Naive thymus-derived CD4-positive, alpha-beta T cell (primary cell): Measurements from ENCODE around the gene HTR3B. TPM values are rescaled to one million over a fixed set of nuclear protein-coding genes. Genes with fewer than 3 reads are reported as not detected.
A peak's percentile ranks its signal among the peaks of the same experiment; 100 is the strongest.
"Not testable (repeated sequence)": the region's sequence is repeated elsewhere in the genome, so short reads cannot be mapped to it uniquely, and the experiment has no call there.

Experiments used
- ATAC-seq: fragments of 150-1000 bp; cut with Tn5 transposase; 2 replicates; pipeline ENCODE4 v1.10.0; 2021; ENCODE audit warnings: mild to moderate bottlenecking, moderate library complexity
- CTCF ChIA-PET: fragments of 350-600 bp; sonication (Branson Sonifier 250); formaldehyde crosslinking; loops from one replicate; lab custom pipeline; 2021; ENCODE audit warnings: antibody characterized with exemption; lab: Charles Lee
- POLR2A ChIA-PET: fragments of 350-600 bp; sonication (Branson Sonifier 250); formaldehyde crosslinking; loops from one replicate; lab custom pipeline; 2021; ENCODE audit warnings: antibody characterized with exemption, inconsistent platforms; lab: Charles Lee
- DNase-seq, 9 donors: peaks; one replicate each; pipeline versions ENCODE4 v3.0.0 to v3.0.0-alpha.2; 2020 to 2022; ENCODE audit warnings: mixed read lengths in 1 of 9
- H3K27ac ChIP-seq: one replicate; pipeline ENCODE4 v1.7.0; 2013; ENCODE audit warnings: mild to moderate bottlenecking, low read depth, low read length, moderate library complexity
- H3K27me3 ChIP-seq, 2 donors: one replicate each; pipeline ENCODE4 v1.7.0; 2013; ENCODE audit warnings: low read length in 2 of 2, mild to moderate bottlenecking in 2 of 2, moderate library complexity in 2 of 2; ENCODE audit not compliant: control insufficient read depth in 2 of 2, insufficient read depth in 2 of 2
- H3K36me3 ChIP-seq, 3 experiments: 1 replicate in 2 of 3; 2 replicates in 1 of 3; pipeline ENCODE4 v1.7.0; 2013; ENCODE audit warnings: low read length in 3 of 3, mild to moderate bottlenecking in 3 of 3, moderate library complexity in 1 of 3; ENCODE audit not compliant: insufficient read depth in 3 of 3, control insufficient read depth in 2 of 3
- H3K4me1 ChIP-seq, 2 donors: one replicate each; pipeline ENCODE4 v1.7.0; 2013; ENCODE audit warnings: low read length in 2 of 2, mild to moderate bottlenecking in 2 of 2, moderate library complexity in 1 of 2; ENCODE audit not compliant: control insufficient read depth in 2 of 2, insufficient read depth in 2 of 2
- H3K4me3 ChIP-seq: 2 replicates; pipeline ENCODE4 v1.7.0; 2013; ENCODE audit warnings: mild to moderate bottlenecking, low read length
- H3K9me3 ChIP-seq, 3 experiments: 1 replicate in 2 of 3; 2 replicates in 1 of 3; pipeline ENCODE4 v1.7.0; 2013; ENCODE audit warnings: low read length in 3 of 3; ENCODE audit not compliant: control insufficient read depth in 2 of 3
- H3K27ac Mint-ChIP-seq, 9 donors: one replicate each; pipeline ENCODE4 v1.8.0; 2020 to 2022; ENCODE audit warnings: mixed read lengths in 9 of 9, mild to moderate bottlenecking in 8 of 9, moderate library complexity in 5 of 9, inconsistent platforms in 2 of 9
- H3K27me3 Mint-ChIP-seq, 5 donors: one replicate each; pipeline ENCODE4 v1.8.0; 2021 to 2022; ENCODE audit warnings: mixed read lengths in 5 of 5, mild to moderate bottlenecking in 1 of 5
- H3K36me3 Mint-ChIP-seq, 5 donors: one replicate each; pipeline ENCODE4 v1.8.0; 2020 to 2022; ENCODE audit warnings: mixed read lengths in 5 of 5, mild to moderate bottlenecking in 3 of 5, inconsistent platforms in 1 of 5
- H3K4me1 Mint-ChIP-seq, 7 donors: one replicate each; pipeline ENCODE4 v1.8.0; 2020 to 2022; ENCODE audit warnings: mixed read lengths in 7 of 7, mild to moderate bottlenecking in 3 of 7, inconsistent platforms in 1 of 7
- H3K4me3 Mint-ChIP-seq, 10 donors: one replicate each; pipeline ENCODE4 v1.8.0; 2020 to 2022; ENCODE audit warnings: mild to moderate bottlenecking in 10 of 10, mixed read lengths in 10 of 10, moderate library complexity in 6 of 10, inconsistent platforms in 2 of 10
- H3K9me3 Mint-ChIP-seq, 11 donors: one replicate each; pipeline ENCODE4 v1.8.0; 2020 to 2022; ENCODE audit warnings: mixed read lengths in 11 of 11, mild to moderate bottlenecking in 4 of 11, inconsistent platforms in 1 of 11, moderate library complexity in 1 of 11
- intact Hi-C, 2 donors: fragments of 100-400 bp; cut with micrococcal nuclease; formaldehyde crosslinking; loops; one replicate each; pipeline ENCODE4 v1.15.1; 2023
- polyA plus RNA-seq, 2 donors: library from polyadenylated mRNA; unstranded; fragments of 300-500 nt; fragmentation: Illumina TruSeq; gene quantifications; one replicate each; pipeline ENCODE4 v1.2.3, GENCODE V29; 2021
- total RNA-seq, 6 experiments: library from RNA in 5 of 6; stranded (reverse) in 5 of 6; gene quantifications; 1 replicate in 5 of 6; 2 replicates in 1 of 6; pipeline ENCODE4 v1.2.3 and lab custom pipeline; 2021 to 2026

Gene HTR3B
- total and polyA plus RNA-seq, 7 experiments from 2014 or later: not detected

- DNase-seq, H3K36me3 Mint-ChIP-seq, H3K27me3 ChIP-seq, H3K36me3 ChIP-seq, H3K27me3 Mint-ChIP-seq, ATAC-seq, H3K4me1 ChIP-seq, H3K9me3 ChIP-seq, CTCF ChIA-PET, H3K4me3 ChIP-seq, POLR2A ChIA-PET, H3K27ac ChIP-seq, H3K9me3 Mint-ChIP-seq: not testable (repeated sequence)
- H3K4me3 Mint-ChIP-seq: peak overlapping the region in 1 of 10 donors; percentile 45
- peak overlapping the region in 2 of 9 donors; percentile 5 to 60 for H3K27ac Mint-ChIP-seq
- intact Hi-C loops: loop anchor here (5.0 to 10.0 kb wide), 3 partner anchors 305 to 2005 kb away; partner anchors contain the start of genes ALG9 (in 1 of the 2), CFAP68 (in 1 of the 2), FDXACB1 (in 1 of the 2) and PTS (in 1 of the 2)
- H3K4me1 Mint-ChIP-seq: peaks cover 11 to 27% (median 22%) of the 10 kb centered on the region in 7 donors
Measured at GRCh38 chr11:113879446-113879845, 25.1 kb upstream of the HTR3B start.

GRCh38 chr11:113880971-113881370 is 23.6 kb upstream of the HTR3B start:
- POLR2A ChIA-PET: no interaction called here
- intact Hi-C loops: no loop called here
- H3K27me3 Mint-ChIP-seq: no peaks in the 10 kb centered on the region
- Histone ChIP-seq H3K9me3 (no peaks in the 10 kb centered on the region), H3K4me1 (no peaks in the 10 kb centered on the region), H3K4me3 (no peak overlapping the region), H3K27me3 (no peaks in the 10 kb centered on the region), H3K36me3 (no peaks in the 10 kb centered on the region), H3K27ac (no peak overlapping the region)
- H3K27ac Mint-ChIP-seq: no peak overlapping the region
- no peak overlapping the region for H3K4me3 Mint-ChIP-seq
- DNase-seq: no peak
- peaks cover 0 to 4% (median 0%) of the 10 kb centered on the region in 5 donors for H3K36me3 Mint-ChIP-seq
- peaks cover 0 to 7% (median 2%) of the 10 kb centered on the region in 11 donors for H3K9me3 Mint-ChIP-seq
- CTCF ChIA-PET: no interaction called here
- no peak for ATAC-seq
- H3K4me1 Mint-ChIP-seq: peaks cover 8 to 18% (median 13%) of the 10 kb centered on the region in 7 donors

DNA sequence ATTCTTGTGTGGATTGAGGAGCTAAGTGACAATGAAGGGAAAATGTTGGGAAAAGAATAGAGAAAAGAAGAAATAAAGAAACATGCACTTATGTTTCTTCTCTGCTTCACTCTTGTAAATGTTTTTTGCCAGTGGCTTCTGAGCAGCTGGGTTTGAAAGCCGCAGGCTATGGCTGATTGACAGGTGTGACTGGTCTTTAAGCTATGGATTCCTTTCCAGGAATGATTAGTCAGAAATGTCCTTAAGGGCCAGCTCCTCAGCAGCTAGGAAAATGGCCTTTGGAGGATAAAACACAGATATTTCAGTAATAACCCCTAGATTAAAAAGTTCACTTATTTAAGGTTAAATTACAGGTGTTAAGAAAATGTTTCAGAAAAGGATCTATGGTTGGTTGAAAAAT is 22.7 kb upstream of the HTR3B start:
- Histone ChIP-seq H3K4me1 (no peaks in the 10 kb centered on the region), H3K9me3 (no peaks in the 10 kb centered on the region), H3K27me3 (no peaks in the 10 kb centered on the region), H3K27ac (no peak overlapping the region), H3K4me3 (no peak overlapping the region), H3K36me3 (no peaks in the 10 kb centered on the region)
- no peaks in the 10 kb centered on the region for H3K27me3 Mint-ChIP-seq
- intact Hi-C loops: no loop called here
- no peak overlapping the region for H3K27ac Mint-ChIP-seq
- ChIA-PET POLR2A (no interaction called here), CTCF (interaction anchor here (0.8 kb wide), 1 partner anchor 16 kb away, joined by 3 read pairs; no protein-coding TSS in a partner anchor)
- H3K36me3 Mint-ChIP-seq: peaks cover 0 to 4% (median 0%) of the 10 kb centered on the region in 5 donors
- ATAC-seq (no peak), DNase-seq (no peak)
- H3K4me1 Mint-ChIP-seq: peaks cover 5 to 10% (median 9%) of the 10 kb centered on the region in 7 donors
- H3K4me3 Mint-ChIP-seq: no peak overlapping the region
- peaks cover 0 to 7% (median 2%) of the 10 kb centered on the region in 11 donors for H3K9me3 Mint-ChIP-seq

GRCh38 chr11:113884361-113884836 is 20.2 kb upstream of the HTR3B start:
- ChIA-PET CTCF (no interaction called here), POLR2A (no interaction called here)
- intact Hi-C loops: no loop called here
- Mint-ChIP-seq H3K4me1 (no peaks in the 10 kb centered on the region), H3K36me3 (no peaks in the 10 kb centered on the region), H3K27me3 (no peaks in the 10 kb centered on the region), H3K9me3 (peaks cover 0 to 4% (median 2%) of the 10 kb centered on the region in 11 donors), H3K4me3 (no peak overlapping the region), H3K27ac (no peak overlapping the region)
- Histone ChIP-seq H3K4me3 (no peak overlapping the region), H3K4me1 (no peaks in the 10 kb centered on the region), H3K36me3 (no peaks in the 10 kb centered on the region), H3K9me3 (no peaks in the 10 kb centered on the region), H3K27ac (no peak overlapping the region), H3K27me3 (no peaks in the 10 kb centered on the region)
- no peak for ATAC-seq
- DNase-seq: peak in 1 of 9 donors; percentile 3

DNA sequence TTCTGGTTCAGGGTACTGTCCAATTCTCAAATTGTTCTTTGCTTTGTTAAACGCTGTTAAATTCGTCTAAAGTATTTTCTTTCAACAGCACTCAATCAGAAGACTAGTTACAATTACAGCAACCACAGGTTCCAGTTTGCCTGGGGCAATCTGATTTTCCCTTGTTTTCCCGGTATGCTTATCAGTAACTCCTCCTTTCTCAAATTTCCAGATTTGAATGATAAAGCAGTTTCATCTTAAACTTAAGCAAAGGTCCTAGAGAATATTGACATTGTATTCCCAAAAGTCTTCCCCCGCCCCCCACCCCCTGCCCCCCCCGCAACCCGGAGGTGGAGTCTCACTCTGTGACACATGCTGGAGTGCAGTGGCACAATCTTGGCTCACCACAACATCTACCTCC is 18.7 kb upstream of the HTR3B start:
- CTCF ChIA-PET: no interaction called here
- Mint-ChIP-seq H3K4me1 (no peaks in the 10 kb centered on the region), H3K27ac (no peak overlapping the region), H3K9me3 (no peaks in the 10 kb centered on the region), H3K27me3 (no peaks in the 10 kb centered on the region), H3K36me3 (no peaks in the 10 kb centered on the region), H3K4me3 (no peak overlapping the region)
- H3K4me1 ChIP-seq: no peaks in the 10 kb centered on the region
- POLR2A ChIA-PET: no interaction called here
- H3K4me3 ChIP-seq: no peak overlapping the region
- H3K9me3 ChIP-seq: no peaks in the 10 kb centered on the region
- intact Hi-C loops: no loop called here
- no peak for DNase-seq
- H3K27me3 ChIP-seq: no peaks in the 10 kb centered on the region
- H3K27ac ChIP-seq: no peak overlapping the region
- no peaks in the 10 kb centered on the region for H3K36me3 ChIP-seq
- ATAC-seq: no peak

GRCh38 chr11:113888848-113889247 is 15.7 kb upstream of the HTR3B start:
- DNase-seq: no peak
- no peaks in the 10 kb centered on the region for H3K36me3 Mint-ChIP-seq
- Histone ChIP-seq H3K9me3 (no peaks in the 10 kb centered on the region), H3K27me3 (no peaks in the 10 kb centered on the region), H3K27ac (no peak overlapping the region), H3K4me1 (no peaks in the 10 kb centered on the region), H3K36me3 (no peaks in the 10 kb centered on the region), H3K4me3 (no peak overlapping the region)
- H3K9me3 Mint-ChIP-seq: no peaks in the 10 kb centered on the region
- no peaks in the 10 kb centered on the region for H3K27me3 Mint-ChIP-seq
- intact Hi-C loops: no loop called here
- ATAC-seq: no peak
- H3K4me1 Mint-ChIP-seq: no peaks in the 10 kb centered on the region
- CTCF ChIA-PET: no interaction called here
- no peak overlapping the region for H3K4me3 Mint-ChIP-seq
- H3K27ac Mint-ChIP-seq: no peak overlapping the region
- POLR2A ChIA-PET: no interaction called here

DNA sequence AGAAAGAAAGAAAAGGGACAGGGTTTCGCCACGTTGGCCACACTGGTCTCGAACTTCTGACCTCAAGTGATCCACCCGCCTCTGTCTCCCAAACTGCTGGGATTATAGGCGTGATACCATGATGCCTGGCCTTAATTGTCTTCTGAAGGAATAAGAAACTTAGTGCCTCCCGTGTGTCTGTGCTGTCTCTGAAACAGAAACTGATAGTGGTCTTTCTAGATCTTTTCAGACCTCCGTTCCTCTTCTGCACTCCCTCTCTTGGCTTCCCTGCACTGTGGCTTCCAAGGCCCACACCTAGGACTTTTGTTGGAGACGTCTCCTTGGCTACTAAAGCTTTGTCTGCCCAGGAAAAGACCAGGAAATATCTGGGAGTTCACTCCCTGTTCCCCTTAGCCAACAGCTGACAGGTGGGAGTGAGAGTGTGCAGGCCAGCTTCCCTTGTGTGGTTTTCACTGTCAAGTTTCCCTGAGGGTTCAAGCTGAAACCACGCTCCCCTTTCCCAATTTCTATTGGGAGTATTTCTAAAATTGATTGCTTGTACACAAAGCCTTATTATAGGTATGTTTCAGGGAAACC is 10.1 kb upstream of the HTR3B start:
- Histone ChIP-seq H3K4me3 (no peak overlapping the region), H3K27me3 (no peaks in the 10 kb centered on the region), H3K27ac (no peak overlapping the region), H3K36me3 (no peaks in the 10 kb centered on the region), H3K4me1 (no peaks in the 10 kb centered on the region), H3K9me3 (no peaks in the 10 kb centered on the region)
- DNase-seq (no peak), ATAC-seq (no peak)
- POLR2A ChIA-PET: no interaction called here
- Mint-ChIP-seq H3K4me3 (peak overlapping the region in 1 of 10 donors; percentile 19), H3K27me3 (peaks cover 0 to 7% (median 0%) of the 10 kb centered on the region in 5 donors), H3K4me1 (peaks cover 0 to 4% (median 0%) of the 10 kb centered on the region in 7 donors), H3K36me3 (no peaks in the 10 kb centered on the region), H3K27ac (peak overlapping the region in 2 of 9 donors; percentile 45 to 49), H3K9me3 (no peaks in the 10 kb centered on the region)
- CTCF ChIA-PET: interaction anchor here (0.6 to 7.2 kb wide), 2 partner anchors 298 to 368 kb away, joined by 4 to 143 read pairs; no protein-coding TSS in a partner anchor
- intact Hi-C loops: loop anchor here in 1 of 2 donors (10.0 kb wide), 1 partner anchor 100 kb away; no protein-coding TSS in a partner anchor
